HepG2 (cell line): ENCODE data around the gene MIF. TPM values are rescaled to one million over a fixed set of nuclear protein-coding genes. Genes with fewer than 3 reads are reported as not detected.
A peak's percentile ranks its signal among the peaks of the same experiment; 100 is the strongest.

Experiments
- ARID2 ChIP-seq: sonication (generic); formaldehyde crosslinking; IDR thresholded peaks from 2 replicates; pipeline ENCODE4 v1.8.1; 2022; ENCODE audit warnings: mild to moderate bottlenecking, missing genetic modification reagents, borderline replicate concordance
- ATF5 ChIP-seq: sonication (generic); formaldehyde crosslinking; IDR thresholded peaks from 2 replicates; pipeline ENCODE4 v1.4.0; 2020; ENCODE audit warnings: mild to moderate bottlenecking, low read depth, missing genetic modification reagents
- BCL6 ChIP-seq: IDR thresholded peaks from 2 replicates; pipeline ENCODE4 v1.6.1; 2016; ENCODE audit warnings: missing genetic modification reagents, missing compliant biosample characterization
- ELF1 ChIP-seq: sonication (generic); formaldehyde crosslinking; IDR thresholded peaks from 2 replicates; pipeline ENCODE4 v1.4.0; 2020; ENCODE audit warnings: missing genetic modification reagents
- FOXM1 ChIP-seq: sonication (generic); formaldehyde crosslinking; IDR thresholded peaks from 2 replicates; pipeline ENCODE4 v1.5.0; 2020; ENCODE audit warnings: missing genetic modification reagents
- GABPA ChIP-seq, 2 experiments: IDR thresholded peaks; 2 replicates each; pipeline ENCODE4 v1.6.1; 2011 to 2016; ENCODE audit warnings: low read depth in 2 of 2, low read length in 1 of 2, missing biosample characterization in 1 of 2, missing genetic modification characterization in 1 of 2
- GATA4 ChIP-seq: sonication (generic); IDR thresholded peaks from 2 replicates; pipeline ENCODE4 v1.6.1; 2016; ENCODE audit warnings: antibody characterized with exemption, low read depth, borderline replicate concordance
- HNRNPK ChIP-seq: fragments of 200-400 bp; formaldehyde crosslinking; IDR thresholded peaks from 2 replicates; pipeline ENCODE4 v1.6.1; 2018; ENCODE audit warnings: low read length, low read depth, moderate library complexity, mild to moderate bottlenecking; ENCODE audit not compliant: poor library complexity, severe bottlenecking
- MIER3 ChIP-seq: IDR thresholded peaks from 2 replicates; pipeline ENCODE4 v1.6.1; 2016; ENCODE audit warnings: missing compliant biosample characterization, borderline replicate concordance
- MTA1 ChIP-seq: sonication (generic); formaldehyde crosslinking; IDR thresholded peaks from 2 replicates; pipeline ENCODE4 v1.4.0; 2020; ENCODE audit warnings: missing genetic modification reagents, mild to moderate bottlenecking, borderline replicate concordance
- MXD4 ChIP-seq: IDR thresholded peaks from 2 replicates; pipeline ENCODE4 v1.6.1; 2016; ENCODE audit warnings: mild to moderate bottlenecking, missing biosample characterization, missing genetic modification reagents
- NFATC3 ChIP-seq: sonication (generic); formaldehyde crosslinking; IDR thresholded peaks from 2 replicates; pipeline ENCODE4 v1.5.1; 2020; ENCODE audit warnings: mild to moderate bottlenecking, missing genetic modification reagents
- POLR2G ChIP-seq: fragments of 200-400 bp; formaldehyde crosslinking; IDR thresholded peaks from 2 replicates; pipeline ENCODE4 v1.6.1; 2018; ENCODE audit warnings: mild to moderate bottlenecking, low read depth, low read length, moderate library complexity
- REPIN1 ChIP-seq: sonication (generic); formaldehyde crosslinking; IDR thresholded peaks from 2 replicates; pipeline ENCODE4 v1.8.0; 2022; ENCODE audit warnings: missing genetic modification reagents, low read depth, mild to moderate bottlenecking, borderline replicate concordance
- SOX6 ChIP-seq, 2 experiments: fragments of 450-650 bp in 1 of 2; sonication (generic) in 1 of 2; formaldehyde crosslinking in 1 of 2; IDR thresholded peaks; 2 replicates each; pipeline versions ENCODE4 v1.4.0 to v1.6.1; 2017 to 2020; ENCODE audit warnings: antibody characterized with exemption in 1 of 2, mild to moderate bottlenecking in 1 of 2, missing genetic modification reagents in 1 of 2
- YEATS2 ChIP-seq: sonication (generic); formaldehyde crosslinking; IDR thresholded peaks from 2 replicates; pipeline ENCODE4 v1.4.0; 2020; ENCODE audit warnings: missing genetic modification reagents, borderline replicate concordance
- ZNF282 ChIP-seq: fragments of 450-650 bp; IDR thresholded peaks from 2 replicates; pipeline ENCODE4 v1.6.1; 2018; ENCODE audit not compliant: partially characterized antibody
- ZNF326 ChIP-seq: sonication (generic); formaldehyde crosslinking; IDR thresholded peaks from 2 replicates; pipeline ENCODE4 v1.4.0; 2020; ENCODE audit warnings: missing genetic modification reagents, borderline replicate concordance
- ZNF567 ChIP-seq: sonication (generic); formaldehyde crosslinking; IDR thresholded peaks from 2 replicates; pipeline ENCODE4 v1.8.1; 2023; ENCODE audit warnings: mild to moderate bottlenecking, missing genetic modification reagents, borderline replicate concordance
- ZNF660 ChIP-seq: sonication (generic); formaldehyde crosslinking; IDR thresholded peaks from 2 replicates; pipeline ENCODE4 v1.5.1; 2020; ENCODE audit warnings: mild to moderate bottlenecking, low read depth, missing genetic modification reagents, borderline replicate concordance
- ZNF761 ChIP-seq: sonication (generic); formaldehyde crosslinking; conservative IDR thresholded peaks from 2 replicates; pipeline ENCODE4 v1.4.0; 2020; ENCODE audit warnings: mild to moderate bottlenecking, missing genetic modification reagents
- ZNF772 ChIP-seq: sonication (generic); formaldehyde crosslinking; IDR thresholded peaks from 2 replicates; pipeline ENCODE4 v1.5.0; 2020; ENCODE audit warnings: mild to moderate bottlenecking, missing genetic modification reagents
- ZNF816 ChIP-seq: sonication (generic); formaldehyde crosslinking; IDR thresholded peaks from 2 replicates; pipeline ENCODE4 v1.8.0; 2022; ENCODE audit warnings: missing genetic modification reagents, mild to moderate bottlenecking, borderline replicate concordance
- polyA plus RNA-seq, 8 experiments: library from polyadenylated mRNA; depleted of rRNA in 3 of 8; stranded (reverse) in 7 of 8; unstranded in 1 of 8; fragments of >200 nt; fragmentation: Illumina TruSeq in 4 of 8; extraction: Trizol in 4 of 8; gene quantifications; 2 replicates each; pipeline versions ENCODE4 v1.2.1 to v1.2.3, GENCODE V29; 2011 to 2016; ENCODE audit warnings: low read depth in 4 of 8, missing spikeins in 1 of 8, mixed read lengths in 1 of 8; ENCODE audit not compliant: insufficient read depth in 1 of 8
- total RNA-seq, 5 experiments: library from RNA; depleted of rRNA; stranded (reverse); fragments of >200 nt; fragmentation: Illumina TruSeq; extraction: Trizol; gene quantifications; 2 replicates each; pipeline ENCODE4 v1.2.3, GENCODE V29; 2016; ENCODE audit warnings: low read depth in 1 of 5
- TF ChIP-seq, protein P1 (sequence below): sonication (generic); formaldehyde crosslinking; IDR thresholded peaks from 2 replicates; pipeline ENCODE4 v1.8.1; 2023; ENCODE audit warnings: mild to moderate bottlenecking, missing genetic modification reagents

The MIF gene
- total and polyA plus RNA-seq, 2 of the 13 experiments (the other 11 are each of a cell fraction or from before 2014, with no cell fraction given): 634 to 675 TPM

- TF ChIP-seq MTA1 (peak; percentile 71; the same call in 1 of the 2 replicates), ZNF326 (CRISPR knock-in tag) (0 out of 2 replicates have a peak, but pooled peaks have one; percentile 37), ATF5 (CRISPR knock-in tag) (no peak), FOXM1 (no peak), HNRNPK (peak; percentile 46), YEATS2 (CRISPR knock-in tag) (peak; percentile 66; the same call in 1 of the 2 replicates), ZNF567 (CRISPR knock-in tag) (0 out of 2 replicates have a peak, but pooled peaks have one; percentile 20), REPIN1 (CRISPR knock-in tag) (peak; percentile 91; the same call in 1 of the 2 replicates), ELF1 (CRISPR knock-in tag) (peak; percentile 90), POLR2G (peak; percentile 93), ZNF772 (peak; percentile 22; the same call in 1 of the 2 replicates), NFATC3 (CRISPR knock-in tag) (no peak), GABPA (IDR thresholded peaks at IDR 0.05; ENCODE audit: low read depth, low read length) (peak; percentile 40), GABPA (CRISPR knock-in tag; IDR thresholded peaks at IDR 0.05; ENCODE audit: low read depth) (peak; percentile 42; the same call in 1 of the 2 replicates), MIER3 (CRISPR knock-in tag) (peak; percentile 17; the same call in 1 of the 2 replicates), SOX6 (IDR thresholded peaks at IDR 0.05) (no peak), SOX6 (CRISPR knock-in tag; IDR thresholded peaks at IDR 0.05) (peak; percentile 36), MXD4 (CRISPR knock-in tag) (0 out of 2 replicates have a peak, but pooled peaks have one; percentile 40), GATA4 (0 out of 2 replicates have a peak, but pooled peaks have one; percentile 29), ZNF660 (CRISPR knock-in tag) (no peak), ZNF761 (CRISPR knock-in tag) (peak; percentile 48; the same call in 1 of the 2 replicates), ZNF816 (CRISPR knock-in tag) (peak; percentile 93), ARID2 (CRISPR knock-in tag) (no peak), ZNF282 (no peak), BCL6 (CRISPR knock-in tag) (peak; percentile 10; the same call in 1 of the 2 replicates)
- TF ChIP-seq, protein P1, sequence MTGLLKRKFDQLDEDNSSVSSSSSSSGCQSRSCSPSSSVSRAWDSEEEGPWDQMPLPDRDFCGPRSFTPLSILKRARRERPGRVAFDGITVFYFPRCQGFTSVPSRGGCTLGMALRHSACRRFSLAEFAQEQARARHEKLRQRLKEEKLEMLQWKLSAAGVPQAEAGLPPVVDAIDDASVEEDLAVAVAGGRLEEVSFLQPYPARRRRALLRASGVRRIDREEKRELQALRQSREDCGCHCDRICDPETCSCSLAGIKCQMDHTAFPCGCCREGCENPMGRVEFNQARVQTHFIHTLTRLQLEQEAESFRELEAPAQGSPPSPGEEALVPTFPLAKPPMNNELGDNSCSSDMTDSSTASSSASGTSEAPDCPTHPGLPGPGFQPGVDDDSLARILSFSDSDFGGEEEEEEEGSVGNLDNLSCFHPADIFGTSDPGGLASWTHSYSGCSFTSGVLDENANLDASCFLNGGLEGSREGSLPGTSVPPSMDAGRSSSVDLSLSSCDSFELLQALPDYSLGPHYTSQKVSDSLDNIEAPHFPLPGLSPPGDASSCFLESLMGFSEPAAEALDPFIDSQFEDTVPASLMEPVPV (CRISPR knock-in tag): peak; percentile 89
Measured at GRCh38 chr22:23893945-23894709, at the start of gene MIF (continued).
